ENCODE measurements around the gene OR52R1. TPM values are rescaled to one million over a fixed set of nuclear protein-coding genes. Genes with fewer than 3 reads are reported as not detected.

The OR52R1 gene
- total RNA-seq, 1 experiment from 2014 or later = not detected

DNA sequence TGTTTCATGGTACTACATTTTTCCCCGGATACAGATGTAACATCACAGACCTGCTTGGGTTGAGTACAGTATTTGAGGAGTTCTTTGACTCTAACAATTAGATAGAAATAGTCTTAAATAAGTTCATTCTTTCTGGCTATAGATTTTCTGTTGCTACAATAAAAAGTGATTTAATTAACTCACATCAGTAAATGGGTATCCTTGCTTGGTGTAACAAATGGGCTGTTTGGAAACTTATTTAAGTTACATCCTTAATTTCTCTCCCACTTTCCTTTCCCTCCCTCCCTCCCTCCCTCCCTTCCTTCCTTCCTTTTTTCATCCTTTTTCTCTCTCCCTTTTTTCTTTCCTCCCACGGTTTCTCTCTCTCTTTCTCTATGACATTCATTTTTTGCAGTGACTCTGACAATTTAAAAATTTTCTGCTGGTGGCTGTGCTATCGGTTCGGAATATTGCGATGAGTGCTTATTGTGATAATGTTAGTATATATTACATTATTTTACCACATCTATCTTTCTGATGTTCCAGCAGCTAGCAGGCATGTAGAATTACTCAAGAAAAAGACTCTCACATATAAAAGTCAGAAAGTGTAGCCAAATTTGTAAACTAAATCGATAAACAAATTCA is 37.6 kb downstream of the OR52R1 start:
- CTCF ChIA-PET = no interaction called here
- BruUV-seq (replicated peaks) = no TSS peak

DNA sequence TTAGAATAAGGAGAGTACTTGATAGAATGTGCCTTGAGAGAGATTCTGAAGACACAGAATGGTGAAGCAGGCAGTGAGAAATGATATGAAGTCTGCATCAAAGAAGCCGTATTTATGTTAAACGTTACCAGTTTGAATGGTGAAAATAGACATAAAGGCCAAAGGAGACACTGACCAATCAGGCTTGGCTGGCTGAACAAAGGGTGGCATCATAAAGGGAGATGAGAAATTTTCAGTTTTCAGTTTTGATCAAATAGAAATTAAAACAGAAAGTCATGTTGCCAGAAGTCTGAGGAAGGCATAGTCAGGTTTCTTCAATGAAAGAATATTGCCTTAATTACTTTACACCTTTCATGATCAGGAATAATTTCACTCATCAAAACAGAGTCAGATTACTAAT is 41.1 kb downstream of the OR52R1 start:
- Histone ChIP-seq H3K4me3 (no peak overlapping the region), H3K27ac (no peak overlapping the region), H3K9me2 (ENCODE audit: insufficient read depth) (no peaks in the 10 kb centered on the region), H3F3A (ENCODE audit: insufficient read depth, low read depth) (no peaks in the 10 kb centered on the region), H3K79me2 (ENCODE audit: low read depth) (no peaks in the 10 kb centered on the region), H3K9me3 (ENCODE audit: insufficient read depth, low read depth) (no peaks in the 10 kb centered on the region), H3K27me3 (ENCODE audit: insufficient read depth, low read depth) (no peaks in the 10 kb centered on the region), H3K4me1 (replicated peaks; ENCODE audit: insufficient read depth) (no peaks in the 10 kb centered on the region), H3K4me2 (no peak overlapping the region), H2AFZ (no peak overlapping the region), H4K20me1 (ENCODE audit: insufficient read depth) (no peaks in the 10 kb centered on the region), H3K36me3 (ENCODE audit: low read depth) (no peaks in the 10 kb centered on the region)
- DNase-seq = no peak
- ChIA-PET CTCF (no interaction called here), POLR2A (ENCODE audit: unreplicated experiment) (no interaction called here)
- TF ChIP-seq EZH2 (IDR thresholded peaks at IDR 0.05; ENCODE audit: low read depth) = no peak
- TF ChIP-seq, protein P1, sequence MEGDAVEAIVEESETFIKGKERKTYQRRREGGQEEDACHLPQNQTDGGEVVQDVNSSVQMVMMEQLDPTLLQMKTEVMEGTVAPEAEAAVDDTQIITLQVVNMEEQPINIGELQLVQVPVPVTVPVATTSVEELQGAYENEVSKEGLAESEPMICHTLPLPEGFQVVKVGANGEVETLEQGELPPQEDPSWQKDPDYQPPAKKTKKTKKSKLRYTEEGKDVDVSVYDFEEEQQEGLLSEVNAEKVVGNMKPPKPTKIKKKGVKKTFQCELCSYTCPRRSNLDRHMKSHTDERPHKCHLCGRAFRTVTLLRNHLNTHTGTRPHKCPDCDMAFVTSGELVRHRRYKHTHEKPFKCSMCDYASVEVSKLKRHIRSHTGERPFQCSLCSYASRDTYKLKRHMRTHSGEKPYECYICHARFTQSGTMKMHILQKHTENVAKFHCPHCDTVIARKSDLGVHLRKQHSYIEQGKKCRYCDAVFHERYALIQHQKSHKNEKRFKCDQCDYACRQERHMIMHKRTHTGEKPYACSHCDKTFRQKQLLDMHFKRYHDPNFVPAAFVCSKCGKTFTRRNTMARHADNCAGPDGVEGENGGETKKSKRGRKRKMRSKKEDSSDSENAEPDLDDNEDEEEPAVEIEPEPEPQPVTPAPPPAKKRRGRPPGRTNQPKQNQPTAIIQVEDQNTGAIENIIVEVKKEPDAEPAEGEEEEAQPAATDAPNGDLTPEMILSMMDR (conservative IDR thresholded peaks at IDR 0.05) = no peak
- intact Hi-C loops (cut with micrococcal nuclease; ENCODE audit: unreplicated experiment) = no loop called here
- BruUV-seq (replicated peaks) = no TSS peak

More for the DNA sequence above, 37.6 kb downstream of the OR52R1 start:
- H3K9me3 ChIP-seq (ENCODE audit: insufficient read depth, low read depth) = no peaks in the 10 kb centered on the region
- H3K27me3 ChIP-seq (ENCODE audit: insufficient read depth, low read depth) = no peaks in the 10 kb centered on the region
- POLR2A ChIA-PET (ENCODE audit: unreplicated experiment) = no interaction called here
- H3K4me2 ChIP-seq = no peak overlapping the region
- H2AFZ ChIP-seq = no peak overlapping the region
- H3F3A ChIP-seq (ENCODE audit: insufficient read depth, low read depth) = no peaks in the 10 kb centered on the region
- no peak overlapping the region for H3K4me3 ChIP-seq
- H3K36me3 ChIP-seq (ENCODE audit: low read depth) = no peaks in the 10 kb centered on the region
- H3K9me2 ChIP-seq (ENCODE audit: insufficient read depth) = no peaks in the 10 kb centered on the region
- H3K4me1 ChIP-seq (replicated peaks; ENCODE audit: insufficient read depth) = no peaks in the 10 kb centered on the region
- no peaks in the 10 kb centered on the region for H3K79me2 ChIP-seq (ENCODE audit: low read depth)
- no peak overlapping the region for H3K27ac ChIP-seq
- DNase-seq = no peak
- intact Hi-C loops (cut with micrococcal nuclease; ENCODE audit: unreplicated experiment) = no loop called here
- no peaks in the 10 kb centered on the region for H4K20me1 ChIP-seq (ENCODE audit: insufficient read depth)
- no peak for TF ChIP-seq EZH2 (IDR thresholded peaks at IDR 0.05; ENCODE audit: low read depth)
- TF ChIP-seq, protein P1 (conservative IDR thresholded peaks at IDR 0.05) = no peak

Other genes with a start within 250 kb of the OR52R1 start
- not detected in 2 replicates for gene OR52I2, start 222.6 kb downstream of the OR52R1 start, total RNA-seq (2021)
- gene OR52I1, start 210.3 kb downstream of the OR52R1 start, total RNA-seq (2021) = 0.15 TPM in 1 of 2 replicates, not detected in the other
- gene TRIM68, start 196.1 kb downstream of the OR52R1 start, total RNA-seq (2021) = 4.6 and 6.5 TPM in 2 replicates
- gene OR51D1, start 166.9 kb downstream of the OR52R1 start, total RNA-seq (2021) = not detected in 2 replicates
- not detected in 2 replicates for gene OR51E1, start 160.4 kb downstream of the OR52R1 start, total RNA-seq (2021)
- not detected in 2 replicates for gene OR51E2, start 106.5 kb downstream of the OR52R1 start, total RNA-seq (2021)
- gene MMP26, start 99.6 kb downstream of the OR52R1 start, total RNA-seq (2021) = not detected in 2 replicates
- gene OR51F1, start 34.4 kb downstream of the OR52R1 start, total RNA-seq (2021) = not detected in 2 replicates
- gene OR51F2, start 16.9 kb upstream of the OR52R1 start, total RNA-seq (2021) = not detected in 2 replicates
- not detected in 2 replicates for gene OR51S1, start 44.8 kb upstream of the OR52R1 start, total RNA-seq (2021)
- not detected in 2 replicates for gene OR51T1, start 77.5 kb upstream of the OR52R1 start, total RNA-seq (2021)
- not detected in 2 replicates for gene OR51A7, start 99.4 kb upstream of the OR52R1 start, total RNA-seq (2021)
- gene OR51G2, start 115.0 kb upstream of the OR52R1 start, total RNA-seq (2021) = not detected in 2 replicates
- gene OR51G1, start 120.0 kb upstream of the OR52R1 start, total RNA-seq (2021) = not detected in 2 replicates
- gene OR51A4, start 143.2 kb upstream of the OR52R1 start, total RNA-seq (2021) = not detected in 2 replicates
- gene OR51A2, start 151.3 kb upstream of the OR52R1 start, total RNA-seq (2021) = not detected in 2 replicates
- gene OR51L1, start 190.5 kb upstream of the OR52R1 start, total RNA-seq (2021) = not detected in 2 replicates
- not detected in 2 replicates for gene OR52J3, start 242.1 kb upstream of the OR52R1 start, total RNA-seq (2021)